ENCODE measurements around the gene FXYD3. TPM values are rescaled to one million over a fixed set of nuclear protein-coding genes. Genes with fewer than 3 reads are reported as not detected.
A peak's percentile ranks its signal among the peaks of the same experiment; 100 is the strongest.

Gene FXYD3
- total RNA-seq, 1 donor from 2014 or later = not detected

DNA sequence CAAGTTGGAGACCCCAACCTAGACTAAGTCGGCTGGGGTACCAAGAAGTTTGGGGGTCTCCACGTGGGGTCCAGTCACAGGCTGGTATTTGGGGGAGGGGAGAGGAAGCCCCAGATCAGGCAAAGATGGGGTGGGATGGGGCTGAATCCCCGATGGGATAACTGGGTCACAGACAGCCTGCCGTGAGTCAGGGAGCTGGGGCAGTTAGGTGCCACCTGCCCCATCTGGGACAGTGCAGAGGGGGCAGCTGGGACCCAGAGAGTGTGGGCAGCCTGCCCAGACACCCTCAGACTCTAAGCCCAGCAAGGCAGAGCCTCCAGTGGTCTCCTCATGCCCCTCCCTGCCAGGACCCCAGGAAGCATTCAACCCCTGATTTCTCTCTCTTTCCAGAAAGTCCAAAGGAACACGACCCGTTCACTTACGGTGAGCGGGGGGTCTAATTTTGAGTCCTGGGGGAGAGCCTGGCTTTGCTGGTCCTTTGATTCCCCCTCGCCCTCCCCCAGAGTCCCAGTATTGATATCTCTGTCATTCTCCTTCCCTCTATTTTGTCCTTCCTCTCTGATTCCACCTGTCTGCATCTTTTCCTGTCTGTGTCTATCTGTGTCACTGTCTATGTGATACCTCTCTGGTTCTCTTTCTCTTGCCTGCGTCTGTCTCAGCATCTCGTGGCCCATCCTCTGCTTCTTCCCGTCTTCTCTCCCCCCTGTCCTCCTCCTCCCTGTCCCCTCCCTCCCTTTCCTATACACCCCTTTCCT lies 24.8 kb downstream of the FXYD3 start:
- no peak overlapping the region for H3K9ac ChIP-seq (ENCODE audit: low read length)
- DNase-seq (ENCODE audit: low read depth) = no peak
- Mint-ChIP-seq H3K36me3 (ENCODE audit: low read depth, unreplicated experiment) (no peaks in the 10 kb centered on the region), H3K4me3 (ENCODE audit: unreplicated experiment) (no peak overlapping the region), H3K27ac (ENCODE audit: unreplicated experiment) (no peak overlapping the region), H3K9me3 (ENCODE audit: unreplicated experiment) (no peaks in the 10 kb centered on the region), H3K4me1 (ENCODE audit: low read depth, unreplicated experiment) (peaks cover 11% of the 10 kb centered on the region), H3K27me3 (ENCODE audit: low read depth, unreplicated experiment) (peaks cover 38% of the 10 kb centered on the region)
- H3K79me2 ChIP-seq (ENCODE audit: insufficient read depth, low read length) = no peaks in the 10 kb centered on the region
- peaks cover 4% of the 10 kb centered on the region for H4K20me1 ChIP-seq (ENCODE audit: insufficient read depth, low read length)
- peak overlapping the region; percentile 60 for H3K4me2 ChIP-seq (ENCODE audit: low read length)
- H3K27ac ChIP-seq (ENCODE audit: low read depth, low read length) = no peak overlapping the region
- H3K36me3 ChIP-seq (ENCODE audit: insufficient read depth, low read length) = no peaks in the 10 kb centered on the region
- H3K4me3 ChIP-seq (ENCODE audit: insufficient read depth, low read depth, low read length) = no peak overlapping the region
- H3K9me3 ChIP-seq (ENCODE audit: insufficient read depth, low read depth, low read length) = no peaks in the 10 kb centered on the region
- peaks cover 30% of the 10 kb centered on the region for H3K27me3 ChIP-seq (ENCODE audit: insufficient read depth, low read length)
- no peak overlapping the region for H2AFZ ChIP-seq (ENCODE audit: low read depth, low read length)
- no peak for TF ChIP-seq EZH2 (IDR thresholded peaks at IDR 0.05; ENCODE audit: insufficient read depth, low read length)
- TF ChIP-seq, protein P1, sequence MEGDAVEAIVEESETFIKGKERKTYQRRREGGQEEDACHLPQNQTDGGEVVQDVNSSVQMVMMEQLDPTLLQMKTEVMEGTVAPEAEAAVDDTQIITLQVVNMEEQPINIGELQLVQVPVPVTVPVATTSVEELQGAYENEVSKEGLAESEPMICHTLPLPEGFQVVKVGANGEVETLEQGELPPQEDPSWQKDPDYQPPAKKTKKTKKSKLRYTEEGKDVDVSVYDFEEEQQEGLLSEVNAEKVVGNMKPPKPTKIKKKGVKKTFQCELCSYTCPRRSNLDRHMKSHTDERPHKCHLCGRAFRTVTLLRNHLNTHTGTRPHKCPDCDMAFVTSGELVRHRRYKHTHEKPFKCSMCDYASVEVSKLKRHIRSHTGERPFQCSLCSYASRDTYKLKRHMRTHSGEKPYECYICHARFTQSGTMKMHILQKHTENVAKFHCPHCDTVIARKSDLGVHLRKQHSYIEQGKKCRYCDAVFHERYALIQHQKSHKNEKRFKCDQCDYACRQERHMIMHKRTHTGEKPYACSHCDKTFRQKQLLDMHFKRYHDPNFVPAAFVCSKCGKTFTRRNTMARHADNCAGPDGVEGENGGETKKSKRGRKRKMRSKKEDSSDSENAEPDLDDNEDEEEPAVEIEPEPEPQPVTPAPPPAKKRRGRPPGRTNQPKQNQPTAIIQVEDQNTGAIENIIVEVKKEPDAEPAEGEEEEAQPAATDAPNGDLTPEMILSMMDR (IDR thresholded peaks at IDR 0.05; ENCODE audit: insufficient read depth, low read depth, low read length) = no peak
- no peak for FAIRE-seq
- H3K4me1 ChIP-seq (ENCODE audit: insufficient read depth, low read length) = peaks cover 4% of the 10 kb centered on the region

DNA sequence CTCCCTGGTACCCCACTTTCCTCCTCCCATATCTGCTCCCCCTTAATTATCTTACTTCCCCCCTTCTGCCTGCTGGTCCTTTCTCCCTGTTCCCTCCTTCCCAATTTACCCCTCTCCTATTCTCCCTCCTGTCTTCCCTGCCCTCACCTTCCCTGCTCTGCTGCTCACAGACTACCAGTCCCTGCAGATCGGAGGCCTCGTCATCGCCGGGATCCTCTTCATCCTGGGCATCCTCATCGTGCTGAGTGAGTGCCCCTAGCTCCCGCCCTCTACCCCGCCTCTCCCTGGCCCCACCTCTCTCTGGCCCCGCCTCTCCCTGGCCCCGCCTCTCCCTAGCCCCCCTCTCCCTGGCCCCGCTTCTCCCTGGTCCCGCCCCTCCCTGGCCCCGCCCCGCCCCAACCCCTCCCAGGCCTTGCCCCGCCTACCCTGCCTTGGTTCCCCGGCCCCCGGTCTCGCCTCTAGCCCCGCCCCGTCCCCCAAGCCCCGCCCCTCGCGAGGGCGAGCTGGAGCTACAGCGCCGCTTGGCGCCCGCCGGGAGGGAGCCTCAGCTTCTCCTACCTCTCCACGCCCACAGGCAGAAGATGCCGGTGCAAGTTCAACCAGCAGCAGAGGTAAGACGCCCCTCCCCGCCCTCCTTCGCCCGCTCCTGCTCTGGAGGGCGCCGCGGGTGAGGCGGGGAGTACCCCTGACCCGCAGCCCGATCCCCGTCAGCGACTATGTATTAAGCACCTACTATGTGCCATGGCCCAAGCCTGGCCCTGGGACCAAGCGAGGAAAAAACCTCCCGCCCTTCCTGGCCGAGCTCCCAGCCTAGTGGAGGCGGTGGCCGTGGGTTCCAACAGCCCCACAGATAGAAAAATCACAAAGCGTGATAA lies 25.6 kb downstream of the FXYD3 start:
- Histone ChIP-seq H3K36me3 (ENCODE audit: insufficient read depth, low read length) (no peaks in the 10 kb centered on the region), H3K79me2 (ENCODE audit: insufficient read depth, low read length) (no peaks in the 10 kb centered on the region), H3K27ac (ENCODE audit: low read depth, low read length) (no peak overlapping the region), H3K4me3 (ENCODE audit: insufficient read depth, low read depth, low read length) (no peak overlapping the region), H3K27me3 (ENCODE audit: insufficient read depth, low read length) (peaks cover 30% of the 10 kb centered on the region), H3K4me1 (ENCODE audit: insufficient read depth, low read length) (peaks cover 4% of the 10 kb centered on the region), H3K4me2 (ENCODE audit: low read length) (peak overlapping the region; percentile 60), H3K9me3 (ENCODE audit: insufficient read depth, low read depth, low read length) (no peaks in the 10 kb centered on the region), H2AFZ (ENCODE audit: low read depth, low read length) (no peak overlapping the region), H4K20me1 (ENCODE audit: insufficient read depth, low read length) (peaks cover 4% of the 10 kb centered on the region), H3K9ac (ENCODE audit: low read length) (no peak overlapping the region)
- no peaks in the 10 kb centered on the region for H3K9me3 Mint-ChIP-seq (ENCODE audit: unreplicated experiment)
- H3K36me3 Mint-ChIP-seq (ENCODE audit: low read depth, unreplicated experiment) = no peaks in the 10 kb centered on the region
- H3K4me3 Mint-ChIP-seq (ENCODE audit: unreplicated experiment) = peak overlapping the region; percentile 74
- H3K4me1 Mint-ChIP-seq (ENCODE audit: low read depth, unreplicated experiment) = peaks cover 11% of the 10 kb centered on the region
- DNase-seq (ENCODE audit: low read depth) = peak; percentile 58
- H3K27ac Mint-ChIP-seq (ENCODE audit: unreplicated experiment) = no peak overlapping the region
- H3K27me3 Mint-ChIP-seq (ENCODE audit: low read depth, unreplicated experiment) = peaks cover 39% of the 10 kb centered on the region
- no peak for TF ChIP-seq EZH2 (IDR thresholded peaks at IDR 0.05; ENCODE audit: insufficient read depth, low read length)
- TF ChIP-seq, protein P1 (IDR thresholded peaks at IDR 0.05; ENCODE audit: insufficient read depth, low read depth, low read length) = no peak
- FAIRE-seq = no peak

All from astrocyte (in vitro differentiated cells and primary cell).